SK-N-SH (cell line): ENCODE data around the gene ACTL7A. TPM values are rescaled to one million over a fixed set of nuclear protein-coding genes. Genes with fewer than 3 reads are reported as not detected.

ENCODE experiments used
- CTCF ChIA-PET: fragments of 300-600, 350-600 bp; formaldehyde crosslinking; extraction: SDS; loops from one replicate; lab custom pipeline; 2021; lab: Yijun Ruan, JAX
- POLR2A ChIA-PET: fragments of 350-600 bp; sonication (Branson Sonifier 250); formaldehyde crosslinking; extraction: SDS; loops from one replicate; lab custom pipeline; 2020; ENCODE audit warnings: antibody characterized with exemption, inconsistent platforms; lab: Yijun Ruan, JAX
- DNase-seq: peaks from one replicate; pipeline ENCODE4 v3.0.0; 2012
- H2AFZ ChIP-seq: fragments of 200-600 bp; sonication (generic); 2 replicates; pipeline ENCODE4 v1.8.1; 2016; ENCODE audit warnings: antibody characterized with exemption, mild to moderate bottlenecking, low read depth
- H3F3A ChIP-seq: fragments of 200-600 bp; sonication (generic); replicated peaks from 2 replicates; pipeline ENCODE3; 2016; ENCODE audit warnings: antibody characterized with exemption, mild to moderate bottlenecking; ENCODE audit not compliant: insufficient read depth
- H3K27ac ChIP-seq, 2 experiments: fragments of 200-500 bp in 1 of 2; fragments of 200-600 bp in 1 of 2; sonication (Bioruptor generic) in 1 of 2; sonication (generic), shearing (Covaris generic) in 1 of 2; 2 replicates each; pipeline versions ENCODE4 v1.5.1 to v1.6.1; 2014 to 2016; ENCODE audit warnings: low read depth in 2 of 2, inconsistent platforms in 1 of 2, low read length in 1 of 2, mild to moderate bottlenecking in 1 of 2, mixed read lengths in 1 of 2
- H3K27me3 ChIP-seq: fragments of 200-600 bp; sonication (generic), shearing (Covaris generic); 2 replicates; pipeline ENCODE4 v1.6.1; 2016; ENCODE audit warnings: mixed run types; ENCODE audit not compliant: insufficient read depth
- H3K36me3 ChIP-seq, 2 experiments: fragments of 200-500 bp in 1 of 2; fragments of 200-600 bp in 1 of 2; sonication (Bioruptor generic) in 1 of 2; sonication (generic) in 1 of 2; replicated peaks in 1 of 2; 2 replicates each; pipeline versions ENCODE3 to v1.5.1; 2014 to 2016; ENCODE audit warnings: low read length in 1 of 2, mild to moderate bottlenecking in 1 of 2; ENCODE audit not compliant: insufficient read depth in 2 of 2, control insufficient read depth in 1 of 2
- H3K4me1 ChIP-seq, 2 experiments: fragments of 200-500 bp in 1 of 2; fragments of 200-600 bp in 1 of 2; sonication (Bioruptor generic) in 1 of 2; sonication (generic), shearing (Covaris generic) in 1 of 2; 2 replicates each; pipeline versions ENCODE4 v1.5.1 to v1.6.1; 2014 to 2016; ENCODE audit warnings: low read depth in 1 of 2, low read length in 1 of 2, mixed run types in 1 of 2; ENCODE audit not compliant: insufficient read depth in 2 of 2, control insufficient read depth in 1 of 2
- H3K4me2 ChIP-seq: fragments of 200-600 bp; sonication (generic), shearing (Covaris generic); 2 replicates; pipeline ENCODE4 v1.6.1; 2017; ENCODE audit warnings: mixed run types
- H3K4me3 ChIP-seq, 2 experiments: fragments of 200-500 bp in 1 of 2; fragments of 200-600 bp in 1 of 2; sonication (Bioruptor generic) in 1 of 2; sonication (generic), shearing (Covaris generic) in 1 of 2; 2 replicates each; pipeline versions ENCODE4 v1.5.1 to v1.8.1; 2014 to 2016; ENCODE audit warnings: low read depth in 2 of 2, inconsistent platforms in 1 of 2, low read length in 1 of 2, mild to moderate bottlenecking in 1 of 2, mixed read lengths in 1 of 2, moderate library complexity in 1 of 2
- H3K79me2 ChIP-seq: fragments of 200-600 bp; sonication (generic); 2 replicates; pipeline ENCODE4 v1.8.1; 2017; ENCODE audit warnings: mild to moderate bottlenecking; ENCODE audit not compliant: insufficient read depth
- H3K9ac ChIP-seq: fragments of 200-600 bp; sonication (generic); 2 replicates; pipeline ENCODE4 v1.6.1; 2017; ENCODE audit warnings: mixed run types
- H3K9me2 ChIP-seq: fragments of 200-600 bp; sonication (generic); 2 replicates; pipeline ENCODE4 v1.6.1; 2017; ENCODE audit warnings: mixed run types
- H3K9me3 ChIP-seq: fragments of 200-600 bp; sonication (generic); 2 replicates; pipeline ENCODE4 v1.6.1; 2017; ENCODE audit warnings: mixed run types, mild to moderate bottlenecking, moderate library complexity
- H4K20me1 ChIP-seq: fragments of 200-600 bp; sonication (generic); 2 replicates; pipeline ENCODE4 v1.6.1; 2017; ENCODE audit warnings: mild to moderate bottlenecking, mixed run types; ENCODE audit not compliant: insufficient read depth
- EP300 ChIP-seq, 2 experiments: IDR thresholded peaks; 2 replicates each; pipeline versions ENCODE4 v1.4.0 to v1.6.1; 2012; ENCODE audit warnings: borderline replicate concordance in 1 of 2, low read depth in 1 of 2, low read length in 1 of 2
- EZH2phosphoT487 ChIP-seq: fragments of 200-600 bp; sonication (generic); IDR thresholded peaks from 2 replicates; pipeline ENCODE4 v1.6.1; 2017; ENCODE audit warnings: low read depth, mixed run types, mild to moderate bottlenecking, antibody characterized with exemption, moderate library complexity, borderline replicate concordance
- FOSL2 ChIP-seq: IDR thresholded peaks from 2 replicates; pipeline ENCODE4 v1.4.0; 2012; ENCODE audit warnings: low read depth, mild to moderate bottlenecking, moderate library complexity, borderline replicate concordance
- IRF3 ChIP-seq: fragments of 150-350 bp; IDR thresholded peaks from 2 replicates; pipeline ENCODE4 v1.6.1; 2016; ENCODE audit warnings: mild to moderate bottlenecking, low read depth, low read length
- NFIC ChIP-seq: IDR thresholded peaks from 2 replicates; pipeline ENCODE4 v1.4.0; 2012; ENCODE audit warnings: borderline replicate concordance
- NRF1 ChIP-seq: IDR thresholded peaks from 2 replicates; pipeline ENCODE4 v1.6.1; 2012; ENCODE audit warnings: low read depth, mild to moderate bottlenecking, low read length
- PBX3 ChIP-seq: IDR thresholded peaks from 2 replicates; pipeline ENCODE4; 2012
- RAD21 ChIP-seq: IDR thresholded peaks from 2 replicates; pipeline ENCODE4 v1.6.1; 2012; ENCODE audit warnings: mild to moderate bottlenecking, low read length
- RCOR1 ChIP-seq: fragments of 150-350 bp; IDR thresholded peaks from 2 replicates; pipeline ENCODE4 v1.6.1; 2017; ENCODE audit warnings: antibody characterized with exemption, low read length
- SIN3A ChIP-seq: IDR thresholded peaks from 2 replicates; pipeline ENCODE4 v1.6.1; 2012; ENCODE audit warnings: low read depth, mild to moderate bottlenecking, low read length, moderate library complexity, borderline replicate concordance
- YY1 ChIP-seq: IDR thresholded peaks from 2 replicates; pipeline ENCODE4 v1.4.0; 2012; ENCODE audit warnings: low read depth, mild to moderate bottlenecking
- WGBS: methylation state at CpG from one replicate; pipeline ENCODE4 v1.1.6; 2017; ENCODE audit warnings: low lambda C conversion rate; 5-methylcytosine and 5-hydroxymethylcytosine counted together
- polyA plus RNA-seq, 3 experiments: library from polyadenylated mRNA; depleted of rRNA; stranded (reverse); fragments of >200 nt; gene quantifications; 2 replicates each; pipeline ENCODE4 v1.2.3, GENCODE V29; 2012
- TF ChIP-seq, protein P1 (sequence below): IDR thresholded peaks from 2 replicates; pipeline ENCODE4 v1.4.0; 2012; ENCODE audit warnings: low read depth
- TF ChIP-seq, protein P2 (sequence below): fragments of 200-600 bp; sonication (generic); IDR thresholded peaks from 2 replicates; pipeline ENCODE4 v1.6.1; 2017; ENCODE audit warnings: antibody characterized with exemption, mild to moderate bottlenecking, moderate library complexity
- TF ChIP-seq, protein P3 (sequence below): fragments of 150-350 bp; IDR thresholded peaks from 2 replicates; pipeline ENCODE4 v1.6.1; 2017; ENCODE audit warnings: antibody characterized with exemption, low read length, low read depth, borderline replicate concordance

Gene ACTL7A
- polyA plus RNA-seq, 1 of the 3 experiments (the other 2 are of a cell fraction) = not detected

- TF ChIP-seq RAD21 (no peak), NFIC (no peak), RCOR1 (no peak), IRF3 (no peak), EP300 (IDR thresholded peaks at IDR 0.05; ENCODE audit: borderline replicate concordance in 1 of 2, low read depth in 1 of 2, low read length in 1 of 2) (no peak)
- TF ChIP-seq, protein P1, sequence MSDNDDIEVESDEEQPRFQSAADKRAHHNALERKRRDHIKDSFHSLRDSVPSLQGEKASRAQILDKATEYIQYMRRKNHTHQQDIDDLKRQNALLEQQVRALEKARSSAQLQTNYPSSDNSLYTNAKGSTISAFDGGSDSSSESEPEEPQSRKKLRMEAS = no peak
- TF ChIP-seq, protein P2, sequence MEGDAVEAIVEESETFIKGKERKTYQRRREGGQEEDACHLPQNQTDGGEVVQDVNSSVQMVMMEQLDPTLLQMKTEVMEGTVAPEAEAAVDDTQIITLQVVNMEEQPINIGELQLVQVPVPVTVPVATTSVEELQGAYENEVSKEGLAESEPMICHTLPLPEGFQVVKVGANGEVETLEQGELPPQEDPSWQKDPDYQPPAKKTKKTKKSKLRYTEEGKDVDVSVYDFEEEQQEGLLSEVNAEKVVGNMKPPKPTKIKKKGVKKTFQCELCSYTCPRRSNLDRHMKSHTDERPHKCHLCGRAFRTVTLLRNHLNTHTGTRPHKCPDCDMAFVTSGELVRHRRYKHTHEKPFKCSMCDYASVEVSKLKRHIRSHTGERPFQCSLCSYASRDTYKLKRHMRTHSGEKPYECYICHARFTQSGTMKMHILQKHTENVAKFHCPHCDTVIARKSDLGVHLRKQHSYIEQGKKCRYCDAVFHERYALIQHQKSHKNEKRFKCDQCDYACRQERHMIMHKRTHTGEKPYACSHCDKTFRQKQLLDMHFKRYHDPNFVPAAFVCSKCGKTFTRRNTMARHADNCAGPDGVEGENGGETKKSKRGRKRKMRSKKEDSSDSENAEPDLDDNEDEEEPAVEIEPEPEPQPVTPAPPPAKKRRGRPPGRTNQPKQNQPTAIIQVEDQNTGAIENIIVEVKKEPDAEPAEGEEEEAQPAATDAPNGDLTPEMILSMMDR = no peak
- TF ChIP-seq, protein P3, sequence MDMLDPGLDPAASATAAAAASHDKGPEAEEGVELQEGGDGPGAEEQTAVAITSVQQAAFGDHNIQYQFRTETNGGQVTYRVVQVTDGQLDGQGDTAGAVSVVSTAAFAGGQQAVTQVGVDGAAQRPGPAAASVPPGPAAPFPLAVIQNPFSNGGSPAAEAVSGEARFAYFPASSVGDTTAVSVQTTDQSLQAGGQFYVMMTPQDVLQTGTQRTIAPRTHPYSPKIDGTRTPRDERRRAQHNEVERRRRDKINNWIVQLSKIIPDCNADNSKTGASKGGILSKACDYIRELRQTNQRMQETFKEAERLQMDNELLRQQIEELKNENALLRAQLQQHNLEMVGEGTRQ = no peak
- 20% methylated on average over 1 of the region's 1 CpG for WGBS
- no peaks in the 10 kb centered on the region for H3K36me3 ChIP-seq
Observed at GRCh38 chr9:108831496-108832178, 30.4 kb upstream of the ACTL7A start.

DNA sequence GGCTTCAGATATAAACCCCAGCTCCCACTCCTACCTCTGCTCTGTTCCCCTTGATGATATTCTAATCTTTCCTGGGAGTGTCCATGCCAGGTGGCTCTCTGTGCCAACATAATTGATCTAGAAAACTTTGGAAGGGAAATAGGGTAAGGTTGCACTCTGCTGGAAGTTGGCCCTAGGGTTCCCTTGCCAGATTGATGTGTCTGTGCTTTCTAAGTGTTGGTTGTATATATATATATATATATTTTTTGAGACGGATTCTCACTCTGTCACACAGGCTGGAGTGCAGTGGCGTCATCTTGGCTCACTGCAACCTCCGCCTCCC, 29.9 kb upstream of the ACTL7A start:
- CTCF ChIA-PET = interaction anchor here (1.1 kb wide), 1 partner anchor 1406 kb away, joined by 3 read pairs; no protein-coding TSS in a partner anchor
- POLR2A ChIA-PET = no interaction called here
- TF ChIP-seq SIN3A (no peak), YY1 (no peak), PBX3 (no peak), NRF1 (no peak), EZH2phosphoT487 (no peak), IRF3 (no peak), FOSL2 (no peak)
- TF ChIP-seq, protein P2 = no peak
- TF ChIP-seq, protein P3 = no peak
- TF ChIP-seq, protein P1 = no peak

More at GRCh38 chr9:108831496-108832178, 30.4 kb upstream of the ACTL7A start:
- DNase-seq = no peak
- ChIA-PET POLR2A (no interaction called here), CTCF (interaction anchor here (0.7 to 1.1 kb wide), 2 partner anchors 29 to 1406 kb away, joined by 3 read pairs; no protein-coding TSS in a partner anchor)
- no peak overlapping the region for H3K27ac ChIP-seq
- H2AFZ ChIP-seq = no peak overlapping the region
- H3K9me3 ChIP-seq = no peaks in the 10 kb centered on the region
- no peak overlapping the region for H3K4me3 ChIP-seq
- no peaks in the 10 kb centered on the region for H4K20me1 ChIP-seq
- H3K4me1 ChIP-seq = no peaks in the 10 kb centered on the region
- no peaks in the 10 kb centered on the region for H3K9me2 ChIP-seq
- no peaks in the 10 kb centered on the region; the same call in 1 of the 2 replicates for H3K27me3 ChIP-seq
- no peak overlapping the region for H3K9ac ChIP-seq
- no peaks in the 10 kb centered on the region for H3K79me2 ChIP-seq
- no peaks in the 10 kb centered on the region for H3F3A ChIP-seq
- H3K4me2 ChIP-seq = no peak overlapping the region

More for the DNA sequence above, 29.9 kb upstream of the ACTL7A start:
- no peaks in the 10 kb centered on the region for H3F3A ChIP-seq
- no peaks in the 10 kb centered on the region for H3K4me1 ChIP-seq
- no peak for DNase-seq
- no peaks in the 10 kb centered on the region for H4K20me1 ChIP-seq
- H3K36me3 ChIP-seq = no peaks in the 10 kb centered on the region
- no peak overlapping the region for H3K9ac ChIP-seq
- H3K4me3 ChIP-seq = no peak overlapping the region
- H3K9me3 ChIP-seq = no peaks in the 10 kb centered on the region
- WGBS = 64% methylated on average over 2 of the region's 3 CpGs
- H3K79me2 ChIP-seq = no peaks in the 10 kb centered on the region
- H3K4me2 ChIP-seq = no peak overlapping the region
- H3K27me3 ChIP-seq = no peaks in the 10 kb centered on the region
- H3K27ac ChIP-seq = no peak overlapping the region
- H3K9me2 ChIP-seq = no peaks in the 10 kb centered on the region
- no peak overlapping the region for H2AFZ ChIP-seq
